ENCODE data around the gene GLYR1.

DNA sequence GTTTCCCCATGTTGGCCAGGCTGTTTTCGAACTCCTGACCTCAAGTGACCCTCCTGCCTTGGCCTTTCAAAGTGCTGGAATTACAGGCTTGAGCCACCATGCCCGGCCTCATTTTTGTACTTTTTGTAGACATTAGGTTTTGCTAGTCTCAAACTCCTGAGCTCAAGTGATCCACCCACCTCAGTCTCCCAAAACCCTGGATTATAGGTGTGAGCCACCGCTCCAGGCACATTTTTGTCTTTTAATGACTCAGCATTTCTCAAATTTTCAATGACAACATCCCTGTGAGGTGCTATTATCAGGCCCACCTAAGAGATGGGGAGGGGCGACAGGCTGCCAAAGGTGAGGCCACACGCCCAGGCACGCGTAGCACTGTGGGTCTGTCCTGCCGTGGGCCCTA is 60.0 kb downstream of the GLYR1 start:
- no peak for TF ChIP-seq POLR2A (IDR thresholded peaks at IDR 0.05)
- TF ChIP-seq, protein P1, sequence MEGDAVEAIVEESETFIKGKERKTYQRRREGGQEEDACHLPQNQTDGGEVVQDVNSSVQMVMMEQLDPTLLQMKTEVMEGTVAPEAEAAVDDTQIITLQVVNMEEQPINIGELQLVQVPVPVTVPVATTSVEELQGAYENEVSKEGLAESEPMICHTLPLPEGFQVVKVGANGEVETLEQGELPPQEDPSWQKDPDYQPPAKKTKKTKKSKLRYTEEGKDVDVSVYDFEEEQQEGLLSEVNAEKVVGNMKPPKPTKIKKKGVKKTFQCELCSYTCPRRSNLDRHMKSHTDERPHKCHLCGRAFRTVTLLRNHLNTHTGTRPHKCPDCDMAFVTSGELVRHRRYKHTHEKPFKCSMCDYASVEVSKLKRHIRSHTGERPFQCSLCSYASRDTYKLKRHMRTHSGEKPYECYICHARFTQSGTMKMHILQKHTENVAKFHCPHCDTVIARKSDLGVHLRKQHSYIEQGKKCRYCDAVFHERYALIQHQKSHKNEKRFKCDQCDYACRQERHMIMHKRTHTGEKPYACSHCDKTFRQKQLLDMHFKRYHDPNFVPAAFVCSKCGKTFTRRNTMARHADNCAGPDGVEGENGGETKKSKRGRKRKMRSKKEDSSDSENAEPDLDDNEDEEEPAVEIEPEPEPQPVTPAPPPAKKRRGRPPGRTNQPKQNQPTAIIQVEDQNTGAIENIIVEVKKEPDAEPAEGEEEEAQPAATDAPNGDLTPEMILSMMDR (IDR thresholded peaks at IDR 0.05): no peak
